Amniotic stem cell (primary cell): ENCODE results near the gene DHRS2.

ENCODE experiments used
- DNase-seq: peaks from one replicate; lab custom pipeline; 2025; lab: John Stamatoyannopoulos, UW

The DHRS2 gene

DNA sequence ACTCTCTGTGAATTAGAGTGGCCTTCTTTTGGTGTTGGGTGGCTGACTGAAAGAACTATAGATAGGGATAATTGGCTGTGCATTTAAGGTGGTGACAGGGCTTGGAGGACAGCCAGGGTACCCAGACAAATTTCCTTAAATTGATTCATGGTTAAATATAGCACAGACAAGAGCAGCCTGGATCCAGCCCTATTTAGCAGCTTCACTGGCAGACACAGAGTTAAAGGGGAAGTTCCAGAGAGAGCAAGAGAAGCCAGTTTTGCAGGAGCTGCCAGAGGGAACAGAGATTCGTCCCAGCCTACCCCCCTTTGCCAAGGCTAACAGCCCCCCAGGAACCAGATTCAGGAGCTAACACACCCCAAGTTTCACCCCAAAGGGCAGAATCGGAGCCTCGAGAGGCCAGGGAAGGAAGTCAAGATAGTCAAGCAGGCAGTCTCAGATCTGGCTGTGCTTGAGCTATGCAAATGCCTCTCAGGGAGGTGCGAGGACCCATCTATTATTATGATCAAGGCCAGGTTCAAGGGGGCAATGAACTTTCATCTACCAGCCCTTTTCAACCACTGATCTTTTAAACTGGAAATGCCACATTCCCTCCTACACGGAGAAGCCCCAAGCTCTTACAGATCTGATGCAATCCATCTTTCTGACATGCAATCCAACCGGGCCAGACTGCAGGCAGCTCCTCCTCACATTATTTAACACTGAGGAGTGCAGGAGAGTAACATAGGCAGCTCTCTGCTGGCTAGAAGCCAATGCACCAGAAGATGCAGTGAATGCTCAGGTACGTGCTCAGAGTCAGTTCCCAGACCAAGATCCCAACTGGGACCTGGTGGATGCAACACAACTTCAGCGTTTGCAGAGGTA, 58.2 kb downstream of the DHRS2 start:
- DNase-seq: peak; percentile 27
